ENCODE results near the gene CCND2.

- TF ChIP-seq EZH2 (IDR thresholded peaks at IDR 0.05; ENCODE audit: low read length, unreplicated experiment) (no peak), CTCF (conservative IDR thresholded peaks at IDR 0.05; ENCODE audit: low read depth, low read length) (no peak), EZH2phosphoT487 (IDR thresholded peaks at IDR 0.05; ENCODE audit: borderline replicate concordance, low read length) (no peak)
These were observed 17.3 kb upstream of the CCND2 start for GRCh38 chr12:4256043-4256826.
